CD8-positive, alpha-beta memory T cell (primary cell): Measurements from ENCODE around the gene SORCS3. TPM values are rescaled to one million over a fixed set of nuclear protein-coding genes. Genes with fewer than 3 reads are reported as not detected.

Source experiments
- CTCF ChIA-PET: fragments of 350-600 bp; sonication (Branson Sonifier 250); formaldehyde crosslinking; loops from one replicate; lab custom pipeline; 2021; ENCODE audit warnings: antibody characterized with exemption; lab: Charles Lee
- POLR2A ChIA-PET: fragments of 350-600 bp; sonication (Branson Sonifier 250); formaldehyde crosslinking; loops from one replicate; lab custom pipeline; 2021; ENCODE audit warnings: antibody characterized with exemption; lab: Charles Lee
- DNase-seq, 5 donors: peaks; one replicate each; pipeline versions ENCODE4 v3.0.0 to v3.0.0-alpha.2; 2020 to 2022; ENCODE audit warnings: mixed read lengths in 1 of 5
- H3K27ac ChIP-seq: one replicate; pipeline ENCODE4 v1.7.0; 2013; ENCODE audit warnings: low read depth, mild to moderate bottlenecking, low read length, moderate library complexity
- H3K27me3 ChIP-seq: 2 replicates; pipeline ENCODE4 v1.7.0; 2013; ENCODE audit warnings: low read length, mild to moderate bottlenecking; ENCODE audit not compliant: insufficient read depth, poor library complexity, severe bottlenecking
- H3K36me3 ChIP-seq: 2 replicates; pipeline ENCODE4 v1.7.0; 2013; ENCODE audit warnings: mild to moderate bottlenecking, low read length, moderate library complexity; ENCODE audit not compliant: insufficient read depth
- H3K4me1 ChIP-seq: 2 replicates; pipeline ENCODE4 v1.7.0; 2013; ENCODE audit warnings: mild to moderate bottlenecking, low read length, moderate library complexity; ENCODE audit not compliant: insufficient read depth
- H3K4me3 ChIP-seq: 2 replicates; pipeline ENCODE4 v1.7.0; 2013; ENCODE audit warnings: mild to moderate bottlenecking, low read length
- H3K9me3 ChIP-seq: 2 replicates; pipeline ENCODE4 v1.7.0; 2013; ENCODE audit warnings: mild to moderate bottlenecking, low read length
- H3K27ac Mint-ChIP-seq, 8 donors: one replicate each; pipeline ENCODE4 v1.8.0; 2020 to 2021; ENCODE audit warnings: mixed read lengths in 8 of 8, mild to moderate bottlenecking in 6 of 8, inconsistent platforms in 3 of 8, moderate library complexity in 3 of 8
- H3K27me3 Mint-ChIP-seq, 2 donors: one replicate each; pipeline ENCODE4 v1.8.0; 2020 to 2021; ENCODE audit warnings: mixed read lengths in 2 of 2, mild to moderate bottlenecking in 1 of 2, moderate library complexity in 1 of 2
- H3K36me3 Mint-ChIP-seq, 3 donors: one replicate each; pipeline ENCODE4 v1.8.0; 2020 to 2021; ENCODE audit warnings: mixed read lengths in 3 of 3, inconsistent platforms in 1 of 3, mild to moderate bottlenecking in 1 of 3
- H3K4me1 Mint-ChIP-seq, 3 donors: one replicate each; pipeline ENCODE4 v1.8.0; 2020 to 2021; ENCODE audit warnings: mixed read lengths in 3 of 3, inconsistent platforms in 1 of 3, mild to moderate bottlenecking in 1 of 3
- H3K4me3 Mint-ChIP-seq, 7 donors: one replicate each; pipeline ENCODE4 v1.8.0; 2020 to 2021; ENCODE audit warnings: mixed read lengths in 7 of 7, mild to moderate bottlenecking in 6 of 7, moderate library complexity in 4 of 7, inconsistent platforms in 2 of 7
- H3K9me3 Mint-ChIP-seq, 5 donors: one replicate each; pipeline ENCODE4 v1.8.0; 2020 to 2022; ENCODE audit warnings: mixed read lengths in 5 of 5, mild to moderate bottlenecking in 3 of 5, moderate library complexity in 2 of 5, inconsistent platforms in 1 of 5
- polyA plus RNA-seq: library from polyadenylated mRNA; unstranded; fragments of 300-500 nt; fragmentation: Illumina TruSeq; gene quantifications from one replicate; pipeline ENCODE4 v1.2.3, GENCODE V29; 2021
- total RNA-seq, 2 experiments: library from RNA; stranded (reverse); gene quantifications; one replicate each; pipeline ENCODE4 v1.2.3, GENCODE V29; 2021

Gene SORCS3
- total and polyA plus RNA-seq, 3 experiments from 2014 or later, result not detected

DNA sequence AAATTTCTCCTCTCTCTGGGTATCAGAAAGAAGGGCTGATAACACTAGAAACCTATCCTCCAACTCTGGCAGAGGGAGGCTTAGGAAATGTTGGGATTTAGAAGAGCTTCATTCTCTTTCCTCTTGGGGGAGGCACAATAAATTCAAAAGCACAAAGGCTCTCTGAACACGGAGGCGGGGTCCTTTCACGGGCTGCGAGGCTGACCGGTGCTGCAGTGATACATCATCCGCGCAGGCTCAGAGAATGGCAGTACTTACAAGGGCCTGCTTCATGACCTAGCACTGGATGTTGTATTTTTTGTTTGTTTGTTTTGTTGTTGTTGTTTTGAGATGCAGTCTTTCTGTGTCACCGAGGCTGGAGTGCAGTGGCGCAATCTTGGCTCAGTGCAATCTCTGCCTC, 306.2 kb downstream of the SORCS3 start:
- ChIA-PET CTCF (no interaction called here), POLR2A (no interaction called here)
- no peak overlapping the region for H3K27ac Mint-ChIP-seq
- H3K36me3 Mint-ChIP-seq, result no peaks in the 10 kb centered on the region
- no peaks in the 10 kb centered on the region for H3K27me3 ChIP-seq
- no peaks in the 10 kb centered on the region for H3K4me1 ChIP-seq
- DNase-seq, result no peak
- no peaks in the 10 kb centered on the region for H3K27me3 Mint-ChIP-seq
- H3K4me1 Mint-ChIP-seq, result no peaks in the 10 kb centered on the region
- peaks cover 0 to 2% (median 0%) of the 10 kb centered on the region in 5 donors for H3K9me3 Mint-ChIP-seq
- no peak overlapping the region for H3K4me3 Mint-ChIP-seq
- no peaks in the 10 kb centered on the region for H3K36me3 ChIP-seq
- H3K9me3 ChIP-seq, result no peaks in the 10 kb centered on the region
- H3K27ac ChIP-seq, result no peak overlapping the region
- no peak overlapping the region for H3K4me3 ChIP-seq

DNA sequence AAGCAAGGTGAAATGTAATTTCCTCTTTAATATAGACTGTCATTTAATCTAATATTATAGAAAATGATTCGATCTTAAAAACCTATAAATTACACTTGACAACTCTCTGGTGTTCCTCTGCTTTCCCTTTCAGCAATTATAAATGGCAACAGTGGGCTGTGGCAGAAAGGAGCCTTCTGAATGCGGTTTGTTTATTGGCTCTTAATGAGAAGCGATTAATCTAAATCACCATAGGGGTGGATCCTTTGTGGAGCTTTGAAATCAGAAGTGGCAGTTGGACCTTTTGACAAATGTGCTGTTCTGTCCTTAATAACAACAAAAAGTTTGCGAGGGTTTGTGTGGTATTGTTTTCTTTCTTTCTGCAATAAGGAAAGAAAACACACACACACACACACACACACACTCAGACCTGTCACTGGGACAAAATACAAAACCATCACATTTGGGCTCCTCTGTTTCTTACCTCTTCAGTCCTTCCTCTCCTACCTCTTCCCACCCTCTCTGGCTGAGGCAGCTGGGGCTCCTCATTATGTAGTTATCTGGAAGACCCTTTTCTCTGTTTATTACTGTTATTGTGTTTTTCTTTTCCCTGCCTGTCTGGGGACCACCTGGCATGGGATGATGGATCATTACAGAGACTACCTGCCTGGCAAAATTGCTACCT, 316.2 kb downstream of the SORCS3 start:
- no peaks in the 10 kb centered on the region for H3K4me1 Mint-ChIP-seq
- H3K9me3 Mint-ChIP-seq, result peaks cover 0 to 7% (median 5%) of the 10 kb centered on the region in 5 donors
- Histone ChIP-seq H3K36me3 (no peaks in the 10 kb centered on the region), H3K4me1 (no peaks in the 10 kb centered on the region), H3K27me3 (no peaks in the 10 kb centered on the region), H3K4me3 (no peak overlapping the region), H3K27ac (no peak overlapping the region), H3K9me3 (no peaks in the 10 kb centered on the region)
- no peaks in the 10 kb centered on the region for H3K27me3 Mint-ChIP-seq
- H3K36me3 Mint-ChIP-seq, result no peaks in the 10 kb centered on the region
- peak overlapping the region in 1 of 8 donors; percentile 26 for H3K27ac Mint-ChIP-seq
- no peak for DNase-seq
- ChIA-PET POLR2A (no interaction called here), CTCF (no interaction called here)
- no peak overlapping the region for H3K4me3 Mint-ChIP-seq

GRCh38 chr10:104966563-104967297, 325.6 kb downstream of the SORCS3 start:
- Mint-ChIP-seq H3K27me3 (peaks cover 0 to 2% of the 10 kb centered on the region in 2 donors), H3K4me1 (no peaks in the 10 kb centered on the region), H3K9me3 (peaks cover 0 to 13% (median 5%) of the 10 kb centered on the region in 5 donors), H3K27ac (no peak overlapping the region), H3K36me3 (no peaks in the 10 kb centered on the region), H3K4me3 (no peak overlapping the region)
- Histone ChIP-seq H3K27me3 (no peaks in the 10 kb centered on the region), H3K9me3 (no peaks in the 10 kb centered on the region), H3K4me1 (no peaks in the 10 kb centered on the region), H3K27ac (no peak overlapping the region), H3K4me3 (no peak overlapping the region), H3K36me3 (no peaks in the 10 kb centered on the region)
- ChIA-PET CTCF (no interaction called here), POLR2A (no interaction called here)
- no peak for DNase-seq

- Mint-ChIP-seq H3K27ac (no peak overlapping the region), H3K4me3 (no peak overlapping the region), H3K9me3 (peaks cover 0 to 2% (median 0%) of the 10 kb centered on the region in 5 donors), H3K27me3 (no peaks in the 10 kb centered on the region), H3K36me3 (no peaks in the 10 kb centered on the region), H3K4me1 (no peaks in the 10 kb centered on the region)
- H3K27me3 ChIP-seq, result no peaks in the 10 kb centered on the region
- H3K9me3 ChIP-seq, result no peaks in the 10 kb centered on the region
- no peak overlapping the region for H3K27ac ChIP-seq
- H3K4me3 ChIP-seq, result no peak overlapping the region
- ChIA-PET CTCF (no interaction called here), POLR2A (no interaction called here)
- H3K4me1 ChIP-seq, result peaks cover 20% of the 10 kb centered on the region
- no peak for DNase-seq
- H3K36me3 ChIP-seq, result no peaks in the 10 kb centered on the region
These were observed 339.3 kb downstream of the SORCS3 start for GRCh38 chr10:104980368-104980767.

DNA sequence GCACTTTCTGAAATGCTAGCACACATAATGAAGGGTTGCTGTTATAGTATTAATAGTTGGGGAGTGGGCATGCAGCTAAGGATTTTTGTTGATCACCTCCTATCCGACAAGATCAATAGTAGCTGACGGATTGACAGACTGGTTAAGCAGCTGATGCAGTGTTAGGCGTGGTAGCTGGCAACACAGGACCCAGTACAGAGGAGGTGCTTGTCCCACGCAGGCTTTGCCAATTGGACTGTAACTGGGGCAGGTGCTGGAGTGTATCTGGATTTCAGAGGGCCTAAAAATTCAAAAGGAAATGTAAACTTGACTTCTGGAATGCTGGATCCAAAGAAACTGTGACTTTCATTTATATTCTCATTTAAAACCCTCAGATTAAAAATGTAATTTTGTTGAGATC, 340.9 kb downstream of the SORCS3 start:
- Histone ChIP-seq H3K4me3 (no peak overlapping the region), H3K4me1 (peaks cover 20% of the 10 kb centered on the region), H3K36me3 (no peaks in the 10 kb centered on the region), H3K9me3 (no peaks in the 10 kb centered on the region), H3K27ac (no peak overlapping the region), H3K27me3 (no peaks in the 10 kb centered on the region)
- H3K27ac Mint-ChIP-seq, result no peak overlapping the region
- H3K4me1 Mint-ChIP-seq, result no peaks in the 10 kb centered on the region
- no peaks in the 10 kb centered on the region for H3K27me3 Mint-ChIP-seq
- no peak for DNase-seq
- H3K4me3 Mint-ChIP-seq, result no peak overlapping the region
- POLR2A ChIA-PET, result no interaction called here
- H3K9me3 Mint-ChIP-seq, result peaks cover 0 to 3% (median 0%) of the 10 kb centered on the region in 5 donors
- no peaks in the 10 kb centered on the region for H3K36me3 Mint-ChIP-seq
- CTCF ChIA-PET, result no interaction called here

DNA sequence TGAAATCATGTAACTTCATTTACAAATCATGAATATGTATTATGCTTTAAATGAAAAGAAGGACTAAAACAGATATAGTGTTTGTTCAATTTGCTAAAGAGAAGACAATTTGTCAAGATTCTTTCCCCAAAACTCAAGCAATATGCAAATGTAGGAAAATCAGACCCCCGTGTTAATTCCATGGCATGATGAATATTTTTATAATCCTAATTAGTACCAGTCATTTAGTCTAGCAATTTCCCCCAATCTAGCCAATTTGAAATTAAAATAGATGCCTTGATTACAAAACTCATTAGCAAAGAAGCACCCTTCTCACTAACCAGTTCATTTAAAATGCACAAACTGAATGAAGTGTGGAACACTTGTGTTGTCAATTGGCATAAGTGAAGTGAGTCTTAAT, 347.6 kb downstream of the SORCS3 start:
- ChIA-PET CTCF (no interaction called here), POLR2A (no interaction called here)
- no peaks in the 10 kb centered on the region for H3K4me1 ChIP-seq
- DNase-seq, result no peak
- H3K27me3 ChIP-seq, result no peaks in the 10 kb centered on the region
- no peaks in the 10 kb centered on the region for H3K36me3 ChIP-seq
- H3K27ac Mint-ChIP-seq, result no peak overlapping the region
- no peak overlapping the region for H3K4me3 Mint-ChIP-seq
- H3K36me3 Mint-ChIP-seq, result no peaks in the 10 kb centered on the region
- H3K9me3 Mint-ChIP-seq, result peaks cover 0 to 8% (median 3%) of the 10 kb centered on the region in 5 donors
- peaks cover 0 to 2% of the 10 kb centered on the region in 2 donors for H3K27me3 Mint-ChIP-seq
- H3K4me3 ChIP-seq, result no peak overlapping the region
- no peaks in the 10 kb centered on the region for H3K4me1 Mint-ChIP-seq
- no peak overlapping the region for H3K27ac ChIP-seq
- H3K9me3 ChIP-seq, result no peaks in the 10 kb centered on the region

DNA sequence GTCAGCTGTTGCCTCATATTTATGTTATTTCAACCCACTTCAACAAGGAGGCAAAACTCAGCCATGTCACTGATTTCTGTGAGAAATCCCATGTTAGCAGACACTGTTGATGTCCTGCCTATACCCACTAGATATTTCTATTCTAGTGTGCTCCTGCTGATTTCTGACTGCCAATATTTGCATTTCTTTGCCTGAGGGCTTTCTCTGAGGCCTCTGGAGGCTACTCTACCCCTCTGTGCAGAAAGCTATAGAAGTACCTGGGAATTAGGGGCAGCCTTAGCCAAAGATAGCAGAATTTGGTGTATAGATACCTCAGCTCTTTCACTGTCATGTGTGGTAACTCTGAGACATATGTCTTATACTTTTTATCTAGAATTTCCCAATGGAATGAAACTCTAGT, 348.8 kb downstream of the SORCS3 start:
- no peak overlapping the region for H3K27ac Mint-ChIP-seq
- no peak for DNase-seq
- no peaks in the 10 kb centered on the region for H3K4me1 Mint-ChIP-seq
- H3K4me3 Mint-ChIP-seq, result no peak overlapping the region
- CTCF ChIA-PET, result no interaction called here
- Histone ChIP-seq H3K4me3 (no peak overlapping the region), H3K36me3 (no peaks in the 10 kb centered on the region), H3K27me3 (no peaks in the 10 kb centered on the region), H3K4me1 (no peaks in the 10 kb centered on the region), H3K27ac (no peak overlapping the region), H3K9me3 (no peaks in the 10 kb centered on the region)
- POLR2A ChIA-PET, result no interaction called here
- peaks cover 0 to 8% (median 3%) of the 10 kb centered on the region in 5 donors for H3K9me3 Mint-ChIP-seq
- peaks cover 0 to 2% of the 10 kb centered on the region in 2 donors for H3K27me3 Mint-ChIP-seq
- H3K36me3 Mint-ChIP-seq, result no peaks in the 10 kb centered on the region

GRCh38 chr10:104993085-104993484, 352.0 kb downstream of the SORCS3 start:
- Histone ChIP-seq H3K36me3 (no peaks in the 10 kb centered on the region), H3K4me3 (no peak overlapping the region), H3K4me1 (no peaks in the 10 kb centered on the region), H3K27ac (no peak overlapping the region), H3K27me3 (no peaks in the 10 kb centered on the region), H3K9me3 (no peaks in the 10 kb centered on the region)
- H3K27ac Mint-ChIP-seq, result no peak overlapping the region
- H3K4me3 Mint-ChIP-seq, result no peak overlapping the region
- H3K4me1 Mint-ChIP-seq, result no peaks in the 10 kb centered on the region
- no peaks in the 10 kb centered on the region for H3K36me3 Mint-ChIP-seq
- peaks cover 0 to 8% (median 3%) of the 10 kb centered on the region in 5 donors for H3K9me3 Mint-ChIP-seq
- no peak for DNase-seq
- peaks cover 0 to 2% of the 10 kb centered on the region in 2 donors for H3K27me3 Mint-ChIP-seq
- ChIA-PET CTCF (no interaction called here), POLR2A (no interaction called here)
